Sigmoid colon (tissue), 3 donors: ENCODE data around the gene B3GALT6.

ENCODE experiments used
- POLR2A ChIP-seq, 2 donors: fragments of 450-650 bp; IDR thresholded peaks; one replicate each; pipeline ENCODE4 v1.6.1; 2016; ENCODE audit warnings: antibody characterized with exemption in 2 of 2, mild to moderate bottlenecking in 2 of 2, moderate library complexity in 2 of 2
- TF ChIP-seq, protein P1 (sequence below), 4 experiments: fragments of 450-650 bp in 3 of 4; fragments of 200-600 bp in 1 of 4; IDR thresholded peaks; one replicate each; pipeline ENCODE4 v1.5.1; 2016 to 2019; ENCODE audit warnings: antibody characterized with exemption in 4 of 4, mild to moderate bottlenecking in 3 of 4, moderate library complexity in 2 of 4

DNA sequence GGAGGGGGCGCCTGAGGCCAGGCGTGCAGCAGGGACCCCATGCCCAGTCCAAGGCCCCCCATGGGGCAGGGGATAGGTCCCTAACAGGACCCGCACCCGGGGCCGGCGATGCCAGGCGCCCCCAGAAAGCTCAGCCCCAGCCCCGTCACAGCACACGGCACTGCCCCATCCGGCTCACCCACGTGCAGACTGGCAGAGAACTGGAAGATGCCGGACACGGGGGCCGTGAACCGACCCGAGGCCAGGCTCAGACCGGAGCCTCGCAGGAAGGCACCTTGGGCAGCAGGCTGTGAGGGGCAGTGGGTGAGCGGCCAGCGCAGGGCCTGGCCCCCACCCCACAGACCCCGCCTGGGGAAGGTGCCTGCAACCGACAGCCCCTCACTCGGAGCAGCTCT is 11.2 kb downstream of the B3GALT6 start:
- TF ChIP-seq, protein P1, sequence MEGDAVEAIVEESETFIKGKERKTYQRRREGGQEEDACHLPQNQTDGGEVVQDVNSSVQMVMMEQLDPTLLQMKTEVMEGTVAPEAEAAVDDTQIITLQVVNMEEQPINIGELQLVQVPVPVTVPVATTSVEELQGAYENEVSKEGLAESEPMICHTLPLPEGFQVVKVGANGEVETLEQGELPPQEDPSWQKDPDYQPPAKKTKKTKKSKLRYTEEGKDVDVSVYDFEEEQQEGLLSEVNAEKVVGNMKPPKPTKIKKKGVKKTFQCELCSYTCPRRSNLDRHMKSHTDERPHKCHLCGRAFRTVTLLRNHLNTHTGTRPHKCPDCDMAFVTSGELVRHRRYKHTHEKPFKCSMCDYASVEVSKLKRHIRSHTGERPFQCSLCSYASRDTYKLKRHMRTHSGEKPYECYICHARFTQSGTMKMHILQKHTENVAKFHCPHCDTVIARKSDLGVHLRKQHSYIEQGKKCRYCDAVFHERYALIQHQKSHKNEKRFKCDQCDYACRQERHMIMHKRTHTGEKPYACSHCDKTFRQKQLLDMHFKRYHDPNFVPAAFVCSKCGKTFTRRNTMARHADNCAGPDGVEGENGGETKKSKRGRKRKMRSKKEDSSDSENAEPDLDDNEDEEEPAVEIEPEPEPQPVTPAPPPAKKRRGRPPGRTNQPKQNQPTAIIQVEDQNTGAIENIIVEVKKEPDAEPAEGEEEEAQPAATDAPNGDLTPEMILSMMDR (IDR thresholded peaks at IDR 0.05): no peak
- no peak for TF ChIP-seq POLR2A (IDR thresholded peaks at IDR 0.05)
